ENCODE measurements around the gene KCTD5.
"Not testable (repeated sequence)": the region's sequence is repeated elsewhere in the genome, so short reads cannot be mapped to it uniquely, and the experiment has no call there.

DNA sequence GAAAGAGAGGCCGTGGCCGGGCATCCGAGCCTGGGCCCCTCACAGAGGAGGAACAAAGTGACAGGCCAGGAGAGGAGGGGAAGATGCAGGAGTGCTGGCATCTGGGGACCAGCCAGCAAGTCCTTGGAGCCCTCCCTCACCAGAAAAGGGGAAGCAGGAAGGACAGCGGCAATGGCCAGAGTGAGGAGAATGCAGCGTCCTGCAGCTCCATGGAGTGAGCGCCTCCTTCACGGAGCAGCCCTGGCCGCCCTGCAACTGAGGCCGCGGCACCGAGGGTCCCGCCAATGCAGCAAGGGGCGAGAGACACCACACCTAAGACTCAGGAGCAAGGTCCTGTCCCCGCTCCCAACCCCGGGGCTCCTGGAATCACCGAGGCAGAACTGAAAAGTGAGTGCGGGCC is 24.5 kb upstream of the KCTD5 start:
- TF ChIP-seq, protein P1, sequence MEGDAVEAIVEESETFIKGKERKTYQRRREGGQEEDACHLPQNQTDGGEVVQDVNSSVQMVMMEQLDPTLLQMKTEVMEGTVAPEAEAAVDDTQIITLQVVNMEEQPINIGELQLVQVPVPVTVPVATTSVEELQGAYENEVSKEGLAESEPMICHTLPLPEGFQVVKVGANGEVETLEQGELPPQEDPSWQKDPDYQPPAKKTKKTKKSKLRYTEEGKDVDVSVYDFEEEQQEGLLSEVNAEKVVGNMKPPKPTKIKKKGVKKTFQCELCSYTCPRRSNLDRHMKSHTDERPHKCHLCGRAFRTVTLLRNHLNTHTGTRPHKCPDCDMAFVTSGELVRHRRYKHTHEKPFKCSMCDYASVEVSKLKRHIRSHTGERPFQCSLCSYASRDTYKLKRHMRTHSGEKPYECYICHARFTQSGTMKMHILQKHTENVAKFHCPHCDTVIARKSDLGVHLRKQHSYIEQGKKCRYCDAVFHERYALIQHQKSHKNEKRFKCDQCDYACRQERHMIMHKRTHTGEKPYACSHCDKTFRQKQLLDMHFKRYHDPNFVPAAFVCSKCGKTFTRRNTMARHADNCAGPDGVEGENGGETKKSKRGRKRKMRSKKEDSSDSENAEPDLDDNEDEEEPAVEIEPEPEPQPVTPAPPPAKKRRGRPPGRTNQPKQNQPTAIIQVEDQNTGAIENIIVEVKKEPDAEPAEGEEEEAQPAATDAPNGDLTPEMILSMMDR (IDR thresholded peaks at IDR 0.05) = not testable (repeated sequence)
- TF ChIP-seq POLR2A (IDR thresholded peaks at IDR 0.05) = not testable (repeated sequence)
